ENCODE measurements around the gene TP53RK. TPM values are rescaled to one million over a fixed set of nuclear protein-coding genes. Genes with fewer than 3 reads are reported as not detected.

Gene TP53RK
- total RNA-seq, 1 experiment from 2014 or later: 19.2 TPM

DNA sequence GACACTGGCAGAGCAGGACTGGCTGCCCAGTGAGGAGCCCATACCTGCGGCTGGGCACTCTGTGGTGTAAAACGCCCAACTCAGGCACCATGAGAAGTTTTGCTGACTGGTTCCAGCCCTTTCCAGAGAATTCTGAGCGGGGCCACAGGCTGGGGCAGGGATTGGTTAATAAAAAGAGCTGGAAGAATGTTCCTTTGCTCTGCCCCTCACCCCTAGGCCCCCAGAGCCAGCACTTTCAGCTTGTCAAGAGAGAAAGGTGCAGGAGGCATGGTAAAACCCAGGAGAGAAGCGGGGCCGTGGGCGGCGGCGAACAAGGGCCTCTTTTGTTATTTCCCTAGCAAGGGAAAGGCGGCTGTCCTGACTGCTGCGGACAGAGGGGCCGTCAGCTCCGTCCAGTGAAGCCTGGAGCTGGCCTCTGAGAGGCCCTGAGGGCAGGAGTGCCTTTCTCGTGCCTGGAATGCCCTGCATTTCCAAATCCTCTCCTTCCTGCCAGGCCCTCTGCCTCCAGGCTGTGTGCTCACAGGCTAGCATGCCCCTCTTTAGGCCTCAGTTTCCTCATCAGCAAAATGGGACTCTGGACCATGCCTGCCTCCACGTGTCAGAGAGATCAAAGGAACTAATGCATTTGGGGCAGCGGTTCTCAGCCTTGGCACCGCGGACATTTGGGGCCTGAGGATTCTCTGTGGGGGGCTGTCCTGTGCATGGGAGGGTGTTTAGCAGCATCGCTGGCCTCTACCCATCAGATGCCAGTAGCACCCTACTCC lies 50.9 kb downstream of the TP53RK start:
- no peak for DNase-seq
- CTCF ChIA-PET: interaction anchor here (0.7 kb wide), 1 partner anchor 83 kb away, joined by 3 read pairs; no protein-coding TSS in a partner anchor
- no peaks in the 10 kb centered on the region for H3K9me3 Mint-ChIP-seq (ENCODE audit: low read depth, unreplicated experiment)
- BruUV-seq (replicated peaks): no TSS peak
- intact Hi-C loops (cut with micrococcal nuclease; ENCODE audit: unreplicated experiment): no loop called here
- peaks cover 40% of the 10 kb centered on the region for H3K4me1 Mint-ChIP-seq (ENCODE audit: low read depth, unreplicated experiment)
- no peaks in the 10 kb centered on the region for H3K27me3 Mint-ChIP-seq (ENCODE audit: unreplicated experiment)
- no peak overlapping the region for H3K27ac Mint-ChIP-seq (ENCODE audit: unreplicated experiment)
- H3K36me3 Mint-ChIP-seq (ENCODE audit: insufficient read depth, unreplicated experiment): peaks cover 5% of the 10 kb centered on the region
- no peak overlapping the region for H3K4me3 Mint-ChIP-seq (ENCODE audit: low read depth, unreplicated experiment)
- TF ChIP-seq, protein P1, sequence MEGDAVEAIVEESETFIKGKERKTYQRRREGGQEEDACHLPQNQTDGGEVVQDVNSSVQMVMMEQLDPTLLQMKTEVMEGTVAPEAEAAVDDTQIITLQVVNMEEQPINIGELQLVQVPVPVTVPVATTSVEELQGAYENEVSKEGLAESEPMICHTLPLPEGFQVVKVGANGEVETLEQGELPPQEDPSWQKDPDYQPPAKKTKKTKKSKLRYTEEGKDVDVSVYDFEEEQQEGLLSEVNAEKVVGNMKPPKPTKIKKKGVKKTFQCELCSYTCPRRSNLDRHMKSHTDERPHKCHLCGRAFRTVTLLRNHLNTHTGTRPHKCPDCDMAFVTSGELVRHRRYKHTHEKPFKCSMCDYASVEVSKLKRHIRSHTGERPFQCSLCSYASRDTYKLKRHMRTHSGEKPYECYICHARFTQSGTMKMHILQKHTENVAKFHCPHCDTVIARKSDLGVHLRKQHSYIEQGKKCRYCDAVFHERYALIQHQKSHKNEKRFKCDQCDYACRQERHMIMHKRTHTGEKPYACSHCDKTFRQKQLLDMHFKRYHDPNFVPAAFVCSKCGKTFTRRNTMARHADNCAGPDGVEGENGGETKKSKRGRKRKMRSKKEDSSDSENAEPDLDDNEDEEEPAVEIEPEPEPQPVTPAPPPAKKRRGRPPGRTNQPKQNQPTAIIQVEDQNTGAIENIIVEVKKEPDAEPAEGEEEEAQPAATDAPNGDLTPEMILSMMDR (IDR thresholded peaks at IDR 0.05; ENCODE audit: unreplicated experiment): no peak

DNA sequence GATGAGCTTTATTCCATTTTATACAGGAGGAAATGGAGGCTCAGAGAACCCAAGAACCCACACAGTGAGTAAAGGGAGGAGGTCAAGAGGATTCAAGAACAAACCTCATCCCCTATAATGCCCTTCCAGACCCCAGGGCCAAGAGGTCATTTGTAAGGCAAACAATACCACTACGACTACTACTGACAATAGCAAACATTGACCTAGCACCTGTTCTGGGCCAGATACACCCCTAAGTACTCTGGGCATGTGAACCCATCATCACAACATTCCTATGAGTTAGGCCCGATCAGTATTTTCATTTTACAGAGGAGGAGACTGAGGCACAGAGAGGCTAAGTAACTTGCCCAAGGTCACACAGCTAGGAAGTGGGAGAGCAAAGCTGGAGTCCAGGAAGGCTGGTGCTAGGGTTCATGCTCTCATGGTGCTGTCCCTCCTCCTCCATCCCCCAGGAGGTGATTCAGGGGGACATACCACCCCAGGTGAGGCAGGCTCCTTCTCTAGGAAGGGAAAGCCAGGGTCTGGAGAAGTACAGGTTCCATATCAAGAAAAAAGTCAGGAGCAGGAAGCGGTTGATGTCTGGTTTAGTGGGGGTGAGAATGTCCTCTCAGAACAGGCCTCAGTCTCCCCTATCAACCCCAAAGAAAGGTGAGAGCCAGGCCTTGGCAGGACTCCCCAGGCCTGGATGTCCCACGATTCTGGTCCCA lies 51.7 kb downstream of the TP53RK start:
- Mint-ChIP-seq H3K27me3 (ENCODE audit: unreplicated experiment) (no peaks in the 10 kb centered on the region), H3K27ac (ENCODE audit: unreplicated experiment) (no peak overlapping the region), H3K9me3 (ENCODE audit: low read depth, unreplicated experiment) (no peaks in the 10 kb centered on the region), H3K4me3 (ENCODE audit: low read depth, unreplicated experiment) (no peak overlapping the region), H3K4me1 (ENCODE audit: low read depth, unreplicated experiment) (peaks cover 48% of the 10 kb centered on the region), H3K36me3 (ENCODE audit: insufficient read depth, unreplicated experiment) (peaks cover 5% of the 10 kb centered on the region)
- intact Hi-C loops (cut with micrococcal nuclease; ENCODE audit: unreplicated experiment): no loop called here
- TF ChIP-seq, protein P1 (IDR thresholded peaks at IDR 0.05; ENCODE audit: unreplicated experiment): no peak
- DNase-seq: no peak
- BruUV-seq (replicated peaks): no TSS peak
- CTCF ChIA-PET: no interaction called here

DNA sequence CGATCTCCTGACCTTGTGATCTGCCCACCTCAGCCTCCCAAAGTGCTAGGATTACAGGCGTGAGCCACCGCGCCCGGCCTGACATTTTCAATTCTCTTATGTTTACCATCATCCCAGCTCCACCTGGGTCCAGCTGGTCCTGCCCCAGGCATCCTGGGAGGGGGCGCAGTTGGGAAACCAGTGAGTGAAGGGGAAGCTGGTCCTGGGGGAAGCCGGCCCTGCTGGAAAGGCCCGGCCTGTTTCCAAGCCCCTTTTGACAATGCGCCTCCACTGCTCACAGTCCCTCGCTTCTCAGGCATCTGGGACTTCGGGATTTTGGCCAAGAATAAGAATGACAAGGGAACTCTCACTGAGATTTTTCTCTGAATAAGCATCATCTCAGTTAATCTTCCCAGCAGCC lies 52.2 kb downstream of the TP53RK start:
- Mint-ChIP-seq H3K27me3 (ENCODE audit: unreplicated experiment) (no peaks in the 10 kb centered on the region), H3K27ac (ENCODE audit: unreplicated experiment) (no peak overlapping the region)
- TF ChIP-seq, protein P1 (IDR thresholded peaks at IDR 0.05; ENCODE audit: unreplicated experiment): no peak

DNA sequence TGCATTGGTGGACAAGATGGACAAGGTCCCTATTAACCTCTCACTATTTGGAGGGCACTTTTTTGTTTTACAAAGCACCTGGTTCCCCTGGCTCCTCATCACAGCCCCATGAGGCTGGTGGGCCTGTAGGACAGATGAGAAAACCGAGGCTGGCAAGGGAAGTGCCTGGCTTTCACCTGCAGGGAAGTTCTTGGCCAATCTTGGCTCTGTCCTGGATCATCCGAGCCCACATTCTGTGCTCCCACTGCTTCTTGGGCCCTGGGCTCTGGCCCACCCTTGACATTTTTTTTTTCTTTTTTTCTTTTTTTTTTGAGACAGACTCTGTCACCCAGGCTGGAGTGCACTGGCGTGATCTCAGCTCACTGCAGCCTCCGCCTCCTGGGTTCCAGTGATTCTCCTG lies 52.7 kb downstream of the TP53RK start:
- TF ChIP-seq, protein P1 (IDR thresholded peaks at IDR 0.05; ENCODE audit: unreplicated experiment): no peak
- Mint-ChIP-seq H3K4me1 (ENCODE audit: low read depth, unreplicated experiment) (peaks cover 58% of the 10 kb centered on the region), H3K4me3 (ENCODE audit: low read depth, unreplicated experiment) (no peak overlapping the region), H3K27me3 (ENCODE audit: unreplicated experiment) (no peaks in the 10 kb centered on the region), H3K27ac (ENCODE audit: unreplicated experiment) (peak overlapping the region; percentile 69), H3K9me3 (ENCODE audit: low read depth, unreplicated experiment) (no peaks in the 10 kb centered on the region), H3K36me3 (ENCODE audit: insufficient read depth, unreplicated experiment) (peaks cover 10% of the 10 kb centered on the region)
- intact Hi-C loops (cut with micrococcal nuclease; ENCODE audit: unreplicated experiment): no loop called here
- no peak for DNase-seq
- no TSS peak for BruUV-seq (replicated peaks)
- CTCF ChIA-PET: interaction anchor here (1.7 kb wide), 1 partner anchor 45 kb away, joined by 3 read pairs; no protein-coding TSS in a partner anchor

More for the DNA sequence above, 52.2 kb downstream of the TP53RK start:
- Mint-ChIP-seq H3K4me3 (ENCODE audit: low read depth, unreplicated experiment) (no peak overlapping the region), H3K4me1 (ENCODE audit: low read depth, unreplicated experiment) (peaks cover 53% of the 10 kb centered on the region), H3K36me3 (ENCODE audit: insufficient read depth, unreplicated experiment) (peaks cover 5% of the 10 kb centered on the region), H3K9me3 (ENCODE audit: low read depth, unreplicated experiment) (no peaks in the 10 kb centered on the region)
- intact Hi-C loops (cut with micrococcal nuclease; ENCODE audit: unreplicated experiment): no loop called here
- BruUV-seq (replicated peaks): no TSS peak
- CTCF ChIA-PET: interaction anchor here (1.7 kb wide), 1 partner anchor 44 kb away, joined by 3 read pairs; no protein-coding TSS in a partner anchor
- no peak for DNase-seq

Data from Calu3 (cell line).